Measurements from ENCODE around the gene TUFT1.

- TF ChIP-seq REST (IDR thresholded peaks at IDR 0.05) (no peak), CTCF (IDR thresholded peaks at IDR 0.05) (no peak)
Observed at GRCh38 chr1:151570819-151571218, 30.7 kb downstream of the TUFT1 start.

Data from A549 (cell line).